HPDE6-E6E7 (cell line): ENCODE data around the gene TTC16.

Source experiments
- DNase-seq: peaks from one replicate; pipeline ENCODE4 v3.0.0; 2011; ENCODE audit warnings: missing footprints; ENCODE audit errors: extremely low spot score

The TTC16 gene

GRCh38 chr9:127720031-127720864, 4.4 kb downstream of the TTC16 start:
- no peak for DNase-seq

- DNase-seq: no peak
Measured at GRCh38 chr9:127720865-127721227, 5.0 kb downstream of the TTC16 start.

- no peak for DNase-seq
Measured at GRCh38 chr9:127721391-127721821, 5.5 kb downstream of the TTC16 start.

- no peak for DNase-seq
Measured at GRCh38 chr9:127722055-127722745, 6.3 kb downstream of the TTC16 start.

- no peak for DNase-seq
Measured at GRCh38 chr9:127723013-127723412, 7.1 kb downstream of the TTC16 start.

- no peak for DNase-seq
Measured at GRCh38 chr9:127723444-127723843, 7.6 kb downstream of the TTC16 start.

GRCh38 chr9:127724012-127724411, 8.1 kb downstream of the TTC16 start:
- DNase-seq: no peak

- DNase-seq: no peak
Measured at GRCh38 chr9:127726871-127727270, 11.0 kb downstream of the TTC16 start.

- no peak for DNase-seq
Measured at GRCh38 chr9:127728808-127729207, 12.9 kb downstream of the TTC16 start.

- DNase-seq: no peak
Measured at GRCh38 chr9:127729522-127730256, 13.8 kb downstream of the TTC16 start.

GRCh38 chr9:127730262-127730661, 14.4 kb downstream of the TTC16 start:
- no peak for DNase-seq

GRCh38 chr9:127730799-127731410, 15.0 kb downstream of the TTC16 start:
- no peak for DNase-seq

- DNase-seq: no peak
Measured at GRCh38 chr9:127731938-127732337, 16.1 kb downstream of the TTC16 start.

- DNase-seq: no peak
Measured at GRCh38 chr9:127732444-127732843, 16.6 kb downstream of the TTC16 start.

GRCh38 chr9:127733614-127734013, 17.7 kb downstream of the TTC16 start:
- DNase-seq: no peak

- no peak for DNase-seq
Measured at GRCh38 chr9:127734247-127734746, 18.4 kb downstream of the TTC16 start.

GRCh38 chr9:127734747-127735529, 19.1 kb downstream of the TTC16 start, which contains the start of gene TOR2A:
TSS of gene TOR2A (minus strand) at chr9:127735294. CDS start at chr9:127735270, 24 bp downstream.
- DNase-seq: peak; percentile 90

- DNase-seq: no peak
Measured at GRCh38 chr9:127735530-127736185, 19.8 kb downstream of the TTC16 start.

GRCh38 chr9:127738666-127739065, 22.8 kb downstream of the TTC16 start:
- no peak for DNase-seq

GRCh38 chr9:127739614-127740330, 23.9 kb downstream of the TTC16 start:
- DNase-seq: no peak
